Activated B cell treated with CpG ODN at 0.5 μM for 24 hours (primary cell): ENCODE results near the gene NMT1. TPM values are rescaled to one million over a fixed set of nuclear protein-coding genes. Genes with fewer than 3 reads are reported as not detected.

Experiments used
- ATAC-seq: fragments of 200-7000 bp; cut with Tn5 transposase; one replicate; pipeline ENCODE4 v1.10.0; 2021; ENCODE audit warnings: low read depth, mild to moderate bottlenecking, moderate library complexity
- CTCF ChIA-PET: fragments of 350-600 bp; sonication (Branson Sonifier 250); formaldehyde crosslinking; loops from one replicate; lab custom pipeline; 2021; ENCODE audit warnings: antibody characterized with exemption; lab: Charles Lee
- POLR2A ChIA-PET: fragments of 350-600 bp; sonication (Branson Sonifier 250); formaldehyde crosslinking; loops from one replicate; lab custom pipeline; 2021; ENCODE audit warnings: antibody characterized with exemption; lab: Charles Lee
- DNase-seq: peaks from one replicate; pipeline ENCODE4 v3.0.0; 2022
- H3K27ac Mint-ChIP-seq: one replicate; pipeline ENCODE4 v1.8.0; 2020; ENCODE audit warnings: mixed read lengths
- H3K27me3 Mint-ChIP-seq: one replicate; pipeline ENCODE4 v1.8.0; 2021; ENCODE audit warnings: mixed read lengths
- H3K36me3 Mint-ChIP-seq: one replicate; pipeline ENCODE4 v1.8.0; 2021; ENCODE audit warnings: low read depth, mixed read lengths
- H3K4me1 Mint-ChIP-seq: one replicate; pipeline ENCODE4 v1.8.0; 2021; ENCODE audit warnings: mixed read lengths
- H3K4me3 Mint-ChIP-seq: one replicate; pipeline ENCODE4 v1.8.0; 2020; ENCODE audit warnings: mild to moderate bottlenecking, mixed read lengths
- H3K9me3 Mint-ChIP-seq: one replicate; pipeline ENCODE4 v1.8.0; 2020; ENCODE audit warnings: mixed read lengths
- intact Hi-C: fragments of 100-400 bp; cut with micrococcal nuclease; formaldehyde crosslinking; loops from one replicate; pipeline ENCODE4 v1.15.1; 2024
- total RNA-seq: library from RNA; stranded (reverse); gene quantifications from 2 replicates; pipeline ENCODE4 v1.2.3, GENCODE V29; 2022
- TF ChIP-seq, protein P1 (sequence below): fragments of 200-600 bp; IDR thresholded peaks from one replicate; pipeline ENCODE4 v1.8.0; 2022; ENCODE audit warnings: antibody characterized with exemption, mild to moderate bottlenecking

The NMT1 gene
- total RNA-seq, 1 donor from 2014 or later = 154 TPM

DNA sequence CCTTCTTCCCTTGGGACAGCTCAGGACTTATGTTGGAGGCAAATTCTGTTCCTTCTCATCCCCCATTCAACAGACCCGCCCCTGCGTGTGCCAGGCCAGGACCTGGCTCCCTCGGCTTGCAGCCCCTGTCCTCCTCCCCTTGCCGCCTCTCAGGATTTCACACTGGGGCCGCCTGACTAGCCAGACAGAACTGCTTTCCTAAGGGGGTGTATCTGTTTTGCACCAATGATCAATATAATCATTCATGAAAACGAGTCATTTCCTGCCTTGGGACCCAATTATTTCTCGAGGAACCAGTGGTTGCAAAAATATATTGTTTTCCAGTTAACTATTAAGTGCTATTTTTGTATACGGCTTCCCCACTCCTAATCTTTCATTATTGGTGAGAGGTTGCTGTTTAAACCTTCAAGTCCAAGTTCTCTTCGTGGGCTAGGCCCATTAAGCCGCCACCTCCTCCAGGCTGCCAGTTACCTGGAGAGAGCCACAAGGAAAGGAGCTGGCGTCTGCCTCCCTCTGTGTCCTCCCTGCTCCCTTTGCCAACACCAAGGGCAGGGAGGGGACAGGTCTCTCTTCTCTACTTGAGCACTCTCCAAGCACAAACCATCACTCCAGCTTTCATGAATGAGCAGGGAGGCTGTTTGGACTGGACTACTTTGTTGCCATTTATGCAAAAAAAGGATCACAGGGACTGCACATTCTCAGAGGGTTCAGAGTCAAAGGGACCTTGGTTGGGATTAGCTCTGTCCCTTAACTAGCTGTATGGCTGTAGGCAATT, 18.6 kb upstream of the NMT1 start:
- DNase-seq (no peak), ATAC-seq (no peak)
- ChIA-PET POLR2A (no interaction called here), CTCF (no interaction called here)
- intact Hi-C loops = no loop called here
- peaks cover 30% of the 10 kb centered on the region for H3K4me1 Mint-ChIP-seq
- H3K4me3 Mint-ChIP-seq = no peak overlapping the region
- no peaks in the 10 kb centered on the region for H3K27me3 Mint-ChIP-seq
- no peaks in the 10 kb centered on the region for H3K9me3 Mint-ChIP-seq
- H3K36me3 Mint-ChIP-seq = peaks cover 2% of the 10 kb centered on the region
- no peak overlapping the region for H3K27ac Mint-ChIP-seq
- TF ChIP-seq, protein P1, sequence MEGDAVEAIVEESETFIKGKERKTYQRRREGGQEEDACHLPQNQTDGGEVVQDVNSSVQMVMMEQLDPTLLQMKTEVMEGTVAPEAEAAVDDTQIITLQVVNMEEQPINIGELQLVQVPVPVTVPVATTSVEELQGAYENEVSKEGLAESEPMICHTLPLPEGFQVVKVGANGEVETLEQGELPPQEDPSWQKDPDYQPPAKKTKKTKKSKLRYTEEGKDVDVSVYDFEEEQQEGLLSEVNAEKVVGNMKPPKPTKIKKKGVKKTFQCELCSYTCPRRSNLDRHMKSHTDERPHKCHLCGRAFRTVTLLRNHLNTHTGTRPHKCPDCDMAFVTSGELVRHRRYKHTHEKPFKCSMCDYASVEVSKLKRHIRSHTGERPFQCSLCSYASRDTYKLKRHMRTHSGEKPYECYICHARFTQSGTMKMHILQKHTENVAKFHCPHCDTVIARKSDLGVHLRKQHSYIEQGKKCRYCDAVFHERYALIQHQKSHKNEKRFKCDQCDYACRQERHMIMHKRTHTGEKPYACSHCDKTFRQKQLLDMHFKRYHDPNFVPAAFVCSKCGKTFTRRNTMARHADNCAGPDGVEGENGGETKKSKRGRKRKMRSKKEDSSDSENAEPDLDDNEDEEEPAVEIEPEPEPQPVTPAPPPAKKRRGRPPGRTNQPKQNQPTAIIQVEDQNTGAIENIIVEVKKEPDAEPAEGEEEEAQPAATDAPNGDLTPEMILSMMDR = no peak

DNA sequence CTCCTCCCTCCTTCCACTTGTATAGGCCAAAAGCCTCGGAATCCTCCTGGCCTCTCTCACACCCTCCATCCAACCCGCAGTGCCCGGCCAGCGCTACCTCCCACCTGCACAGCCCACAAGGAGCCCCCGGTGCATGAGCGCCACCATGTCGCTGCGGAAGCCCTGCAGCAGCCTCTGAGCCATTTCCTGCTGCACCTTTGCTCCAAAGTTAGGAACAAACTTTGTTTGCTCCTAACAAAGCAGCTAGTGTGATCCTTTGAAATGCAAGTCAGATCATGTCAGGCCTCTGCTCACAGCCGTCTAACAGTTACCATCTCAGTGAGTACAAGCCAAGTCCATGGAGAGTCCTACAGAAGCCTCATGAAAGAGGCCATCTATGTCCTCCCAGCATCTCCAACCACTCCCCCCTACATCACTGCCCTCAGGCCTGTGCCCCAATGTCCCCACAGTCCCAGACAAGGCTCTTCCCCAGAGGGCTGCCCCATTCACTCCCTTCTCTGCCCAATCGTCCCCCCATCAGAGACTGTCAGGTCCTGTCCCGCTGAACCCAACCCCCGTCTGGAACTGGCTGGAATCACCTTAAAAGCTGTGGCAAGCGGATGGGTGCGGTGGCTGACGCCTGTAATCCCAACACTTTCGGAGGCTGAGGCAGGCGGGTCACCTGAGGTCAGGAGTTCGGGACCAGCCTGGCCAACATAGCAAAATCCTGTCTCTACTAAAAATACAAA, 17.1 kb upstream of the NMT1 start:
- no peak overlapping the region for H3K4me3 Mint-ChIP-seq
- POLR2A ChIA-PET = no interaction called here
- no peaks in the 10 kb centered on the region for H3K27me3 Mint-ChIP-seq
- TF ChIP-seq, protein P1 = no peak
- CTCF ChIA-PET = no interaction called here
- ATAC-seq (no peak), DNase-seq (no peak)
- peaks cover 2% of the 10 kb centered on the region for H3K36me3 Mint-ChIP-seq
- intact Hi-C loops = no loop called here
- H3K27ac Mint-ChIP-seq = no peak overlapping the region
- H3K9me3 Mint-ChIP-seq = no peaks in the 10 kb centered on the region
- peaks cover 25% of the 10 kb centered on the region for H3K4me1 Mint-ChIP-seq

DNA sequence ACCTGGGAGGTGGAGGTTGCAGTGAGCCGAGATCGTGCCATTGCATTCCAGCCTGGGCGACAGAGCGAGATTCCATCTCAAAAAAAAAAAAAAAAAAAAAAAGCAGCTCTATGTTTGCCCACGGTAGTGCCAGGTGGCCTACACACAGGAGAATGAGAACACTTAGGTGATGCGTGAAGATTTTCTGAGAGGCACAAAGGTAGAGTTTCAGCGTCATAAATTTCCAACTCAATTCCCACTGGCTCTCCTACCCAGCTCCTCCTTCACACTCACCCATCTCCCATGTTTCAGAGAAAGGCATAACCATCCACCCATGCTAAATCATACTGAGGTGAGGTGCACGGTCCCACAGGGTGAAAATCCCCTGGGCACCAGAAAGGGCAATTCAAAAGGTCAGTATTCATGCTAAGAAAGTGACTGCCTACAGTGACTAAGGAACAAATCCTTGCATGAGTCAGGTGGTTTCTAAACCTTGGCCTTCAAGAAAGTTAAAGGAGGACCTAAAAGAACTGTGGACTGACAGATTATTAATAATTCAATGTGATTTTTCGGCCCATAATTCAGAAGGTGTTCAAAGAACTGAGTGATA, 14.5 kb upstream of the NMT1 start:
- H3K27me3 Mint-ChIP-seq = no peaks in the 10 kb centered on the region
- H3K27ac Mint-ChIP-seq = no peak overlapping the region
- peaks cover 26% of the 10 kb centered on the region for H3K4me1 Mint-ChIP-seq
- no peak overlapping the region for H3K4me3 Mint-ChIP-seq
- intact Hi-C loops = no loop called here
- POLR2A ChIA-PET = interaction anchor here (0.5 to 1.1 kb wide), 4 partner anchors 15 to 388 kb away, joined by 3 to 6 read pairs (median 4); partner anchors contain the start of gene HEXIM1
- peaks cover 3% of the 10 kb centered on the region for H3K36me3 Mint-ChIP-seq
- no peaks in the 10 kb centered on the region for H3K9me3 Mint-ChIP-seq
- TF ChIP-seq, protein P1 = no peak
- no peak for ATAC-seq
- DNase-seq = no peak
- CTCF ChIA-PET = interaction anchor here (0.9 kb wide), 1 partner anchor 24 kb away, joined by 3 read pairs; no protein-coding TSS in a partner anchor

DNA sequence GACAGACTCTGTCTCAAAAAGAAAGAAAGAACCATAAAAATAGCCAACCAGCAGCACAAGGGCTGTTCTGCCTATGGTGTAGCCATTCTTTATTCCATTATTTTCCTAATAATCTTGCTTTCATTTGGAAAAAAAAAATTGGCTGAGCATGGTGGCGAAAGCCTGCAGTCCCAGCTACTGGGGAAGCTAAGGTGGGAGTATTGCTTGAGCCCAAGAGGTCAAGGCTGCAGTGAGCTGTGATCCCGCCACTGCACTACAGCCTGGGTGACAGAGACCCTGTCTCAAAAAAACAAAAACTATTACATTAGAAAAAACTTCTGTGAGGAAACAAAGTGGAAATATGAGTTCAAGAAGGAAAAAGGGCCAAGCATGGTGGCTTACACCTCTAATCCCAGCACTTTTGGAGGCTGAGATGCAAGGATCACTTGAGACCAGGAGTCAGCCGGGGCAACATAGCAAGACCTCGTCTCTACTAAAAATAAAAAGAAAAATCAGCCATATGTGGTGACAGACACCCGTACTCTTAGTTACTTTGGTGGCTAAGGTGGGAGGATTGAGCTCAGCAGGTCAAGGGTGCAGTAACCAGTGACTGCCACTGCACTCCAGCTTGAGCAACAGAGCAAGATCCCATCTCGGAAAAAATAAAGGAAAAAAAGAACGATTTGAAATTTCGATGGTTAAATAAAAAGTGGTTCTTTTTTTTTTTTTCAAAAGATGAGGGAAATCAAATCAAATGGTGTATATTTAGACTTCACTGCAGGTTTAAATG, 12.1 kb upstream of the NMT1 start:
- TF ChIP-seq, protein P1 = no peak
- no peaks in the 10 kb centered on the region for H3K9me3 Mint-ChIP-seq
- no peak overlapping the region for H3K4me3 Mint-ChIP-seq
- H3K36me3 Mint-ChIP-seq = peaks cover 1% of the 10 kb centered on the region
- peaks cover 25% of the 10 kb centered on the region for H3K4me1 Mint-ChIP-seq
- no peak overlapping the region for H3K27ac Mint-ChIP-seq
- no peak for ATAC-seq
- CTCF ChIA-PET = interaction anchor here (1.1 kb wide), 1 partner anchor 129 kb away, joined by 4 read pairs; no protein-coding TSS in a partner anchor
- POLR2A ChIA-PET = interaction anchor here (0.5 to 3.5 kb wide), 8 partner anchors 12 to 1733 kb away, joined by 3 to 46 read pairs (median 5); partner anchors contain the start of genes MAP3K14 and NMT1
- intact Hi-C loops = no loop called here
- H3K27me3 Mint-ChIP-seq = no peaks in the 10 kb centered on the region
- no peak for DNase-seq
